GM18951 (cell line): Measurements from ENCODE around the gene SLX4IP.

Experiments used
- POLR2A ChIP-seq: IDR thresholded peaks from 4 replicates; pipeline ENCODE4 v1.6.1; 2011; ENCODE audit warnings: mild to moderate bottlenecking; ENCODE audit not compliant: insufficient read length, insufficient read depth; ENCODE audit errors: extremely low read depth
- in situ Hi-C: fragments of 300-500 bp; cut with MboI; formaldehyde crosslinking; loops from one replicate; pipeline ENCODE4 v1.12.0; 2022; ENCODE audit warnings: low sequenced_read_pairs, mixed read lengths, inconsistent platforms; ENCODE audit not compliant: unreplicated experiment

SLX4IP gene

DNA sequence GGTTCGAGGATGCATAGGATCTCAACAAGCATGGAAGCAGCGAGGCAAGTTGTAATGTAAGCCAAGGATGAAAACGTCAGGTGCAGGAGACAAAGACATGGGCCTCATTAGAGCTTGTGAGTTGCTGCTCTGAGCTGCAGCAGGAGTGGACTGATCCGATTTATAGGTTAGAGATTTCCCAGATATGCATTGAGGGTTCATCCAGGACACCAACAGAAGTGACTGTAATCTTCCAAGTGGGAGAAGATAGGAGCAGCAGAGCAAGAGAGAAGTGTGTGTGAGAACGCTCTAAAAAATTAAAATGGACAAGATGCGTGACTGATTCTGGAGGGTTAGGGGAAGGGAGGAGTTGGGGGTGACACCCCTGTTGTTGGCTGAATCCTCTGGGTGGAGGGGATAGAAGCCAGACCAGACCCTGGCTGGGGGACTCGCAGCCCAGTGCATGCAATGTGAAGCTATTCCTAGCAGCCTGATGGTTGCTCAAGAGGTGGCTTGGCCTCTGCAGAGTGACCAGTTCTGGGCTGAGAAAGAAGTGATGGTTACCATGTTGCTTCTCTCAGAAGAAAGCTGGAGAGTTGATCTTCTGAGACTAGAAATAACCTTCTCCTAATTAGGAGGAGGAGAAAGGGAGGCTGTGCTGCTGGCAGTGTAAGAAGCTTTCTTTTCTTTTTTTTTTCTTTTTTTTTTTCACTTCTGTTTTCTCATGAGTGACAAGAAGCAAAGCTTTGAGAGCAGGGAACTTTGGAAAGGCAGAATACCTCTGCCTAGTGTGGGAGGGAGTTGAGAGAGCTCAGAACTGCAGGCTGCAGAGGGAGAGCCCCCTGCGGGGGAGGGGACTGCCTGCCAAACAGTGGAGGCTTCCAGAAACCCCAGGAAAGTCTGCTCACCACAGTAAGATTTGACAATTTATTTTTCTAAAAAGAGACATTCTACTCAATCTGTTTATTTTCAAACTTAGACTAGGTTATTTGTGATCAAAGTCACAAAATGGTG is 116.9 kb downstream of the SLX4IP start:
- in situ Hi-C loops, result loop anchor here (10.0 kb wide), 1 partner anchor 993 kb away; no protein-coding TSS in a partner anchor
- TF ChIP-seq POLR2A, result no peak

GRCh38 chr20:10553326-10553984 is 118.3 kb downstream of the SLX4IP start:
- in situ Hi-C loops, result loop anchor here (10.0 kb wide), 1 partner anchor 991 kb away; no protein-coding TSS in a partner anchor
- no peak for TF ChIP-seq POLR2A

- in situ Hi-C loops, result loop anchor here (10.0 kb wide), 1 partner anchor 991 kb away; no protein-coding TSS in a partner anchor
- TF ChIP-seq POLR2A, result no peak
Measured at GRCh38 chr20:10554285-10554684, 119.2 kb downstream of the SLX4IP start.

DNA sequence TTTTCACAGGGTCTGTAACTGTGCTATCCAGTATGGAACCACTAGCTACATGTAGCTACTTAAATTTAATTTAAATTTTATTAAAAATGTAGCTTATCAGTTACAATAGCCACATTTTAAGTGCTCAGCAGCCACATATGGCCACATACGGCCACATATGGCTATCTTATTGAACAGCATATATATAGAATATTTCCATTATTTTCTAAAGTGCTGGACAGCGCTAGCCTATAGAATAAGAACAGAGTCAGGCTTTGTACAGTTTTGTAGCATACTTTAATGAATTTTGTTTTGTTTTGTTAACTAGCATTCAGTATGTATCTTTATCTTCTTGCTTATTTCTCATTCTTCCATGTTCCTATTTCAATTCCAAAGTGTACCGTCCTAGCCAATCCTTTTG is 120.3 kb downstream of the SLX4IP start:
- in situ Hi-C loops, result loop anchor here (10.0 kb wide), 1 partner anchor 989 kb away; no protein-coding TSS in a partner anchor
- TF ChIP-seq POLR2A, result no peak

DNA sequence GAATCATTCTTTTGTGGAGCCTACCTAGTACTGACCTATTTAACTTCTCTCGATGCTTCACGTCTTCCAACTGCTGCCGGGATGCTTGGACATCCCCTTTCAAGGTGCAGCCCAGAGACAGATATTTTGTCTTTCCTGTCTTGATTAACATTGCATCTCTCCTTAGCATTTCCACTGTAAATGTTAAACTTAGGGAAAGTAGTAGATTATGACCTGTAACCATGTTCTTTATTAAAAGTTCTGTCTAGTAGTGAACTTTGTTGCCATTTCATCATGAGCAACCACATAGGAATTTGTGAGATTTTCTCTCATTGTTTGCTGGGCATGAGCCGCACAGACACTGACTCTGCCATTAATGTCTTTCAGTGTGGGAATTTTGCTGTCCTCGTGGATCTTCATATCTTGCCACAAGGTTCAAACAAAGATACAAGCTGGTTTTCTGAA is 120.8 kb downstream of the SLX4IP start:
- in situ Hi-C loops, result loop anchor here (10.0 kb wide), 1 partner anchor 989 kb away; no protein-coding TSS in a partner anchor
- TF ChIP-seq POLR2A, result no peak

GRCh38 chr20:10556519-10557083 is 121.5 kb downstream of the SLX4IP start:
- in situ Hi-C loops, result loop anchor here (10.0 kb wide), 1 partner anchor 988 kb away; no protein-coding TSS in a partner anchor

DNA sequence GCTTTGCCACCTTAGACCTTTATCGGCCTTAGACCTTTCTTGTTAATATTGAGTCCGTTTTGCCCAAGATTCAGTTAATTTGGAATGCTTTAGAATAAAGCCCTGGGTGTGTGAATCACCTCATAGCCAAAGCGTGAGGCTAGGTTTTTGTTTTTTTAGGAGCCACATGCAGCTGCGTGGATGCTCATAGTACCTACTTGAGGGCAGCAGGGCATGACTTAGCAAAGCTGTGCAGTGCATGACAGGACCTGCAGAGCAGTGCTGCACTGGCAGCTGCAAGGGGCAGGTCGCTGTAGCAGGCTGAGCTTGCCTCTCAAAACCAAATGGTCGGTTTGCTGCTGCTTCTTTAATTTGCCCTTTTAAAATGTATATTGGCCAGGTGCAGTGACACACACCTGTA is 122.6 kb downstream of the SLX4IP start:
- no peak for TF ChIP-seq POLR2A
- in situ Hi-C loops, result loop anchor here (10.0 kb wide), 1 partner anchor 987 kb away; no protein-coding TSS in a partner anchor

More at GRCh38 chr20:10556519-10557083, 121.5 kb downstream of the SLX4IP start:
- no peak for TF ChIP-seq POLR2A

- no peak for TF ChIP-seq POLR2A
- in situ Hi-C loops, result loop anchor here (10.0 kb wide), 1 partner anchor 986 kb away; no protein-coding TSS in a partner anchor
Measured at GRCh38 chr20:10558635-10559187, 123.6 kb downstream of the SLX4IP start.

- TF ChIP-seq POLR2A, result no peak
- in situ Hi-C loops, result loop anchor here (10.0 kb wide), 1 partner anchor 986 kb away; no protein-coding TSS in a partner anchor
Measured at GRCh38 chr20:10559266-10559665, 124.2 kb downstream of the SLX4IP start.

DNA sequence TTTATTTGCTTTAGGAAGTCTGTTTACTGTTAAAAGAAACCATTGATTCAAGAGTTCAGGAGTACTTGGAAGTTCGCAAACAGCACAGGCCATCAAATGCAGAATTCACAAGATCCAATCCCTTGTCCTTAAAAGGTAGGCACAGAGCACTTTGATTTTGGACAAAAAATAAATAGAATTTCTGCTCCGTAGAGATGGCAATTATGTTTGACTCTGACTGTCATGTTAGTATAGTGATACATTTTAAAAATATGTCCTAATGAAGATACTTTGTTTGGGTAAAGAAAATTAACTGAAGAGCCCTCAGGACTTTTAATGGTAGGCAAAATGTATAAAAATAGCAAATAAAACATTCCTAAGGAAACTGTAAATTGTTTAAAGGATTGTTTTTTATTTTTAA is 125.6 kb downstream of the SLX4IP start:
- in situ Hi-C loops, result no loop called here
- TF ChIP-seq POLR2A, result no peak

DNA sequence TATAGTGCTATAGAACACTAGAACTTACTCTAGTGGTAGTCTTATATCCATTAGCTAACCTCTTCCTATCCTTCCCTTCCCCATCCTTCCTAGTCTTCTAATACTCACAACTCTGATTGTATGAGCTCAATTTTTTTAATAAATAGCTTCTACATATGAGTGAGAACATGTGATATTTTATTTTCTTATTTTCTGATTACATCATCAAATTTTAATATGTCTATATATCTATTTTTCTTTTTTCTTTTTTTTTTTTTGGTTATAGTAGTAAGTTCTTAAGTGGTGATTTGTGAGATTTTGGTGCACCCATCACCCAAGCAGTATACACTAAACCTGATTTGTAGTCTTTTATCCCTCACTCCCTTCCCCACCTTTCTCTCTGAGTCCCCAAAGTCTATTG is 126.2 kb downstream of the SLX4IP start:
- no peak for TF ChIP-seq POLR2A
- in situ Hi-C loops, result no loop called here

- no peak for TF ChIP-seq POLR2A
- in situ Hi-C loops, result no loop called here
Measured at GRCh38 chr20:10562899-10563298, 127.8 kb downstream of the SLX4IP start.
